HG03095 (cell line): ENCODE data around the gene TNFRSF18.

Experiments used
- ATAC-seq: cut with Tn5 transposase; IDR thresholded peaks from one replicate; pipeline ENCODE4 v1.9.1; 2021; ENCODE audit warnings: moderate library complexity; ENCODE audit not compliant: unreplicated experiment

TNFRSF18 gene

GRCh38 chr1:1213345-1214265, 7.2 kb upstream of the TNFRSF18 start, which contains the start of gene TNFRSF4:
Gene TNFRSF4 (minus strand): TSS chr1:1214153. CDS start chr1:1214127, 26 bp downstream.
- no peak for ATAC-seq

GRCh38 chr1:1212780-1213344, 6.5 kb upstream of the TNFRSF18 start:
- no peak for ATAC-seq

GRCh38 chr1:1211541-1212441, 5.4 kb upstream of the TNFRSF18 start:
- ATAC-seq: no peak

- ATAC-seq: no peak
Observed at GRCh38 chr1:1210726-1211540, 4.5 kb upstream of the TNFRSF18 start.

- ATAC-seq: no peak
Observed at GRCh38 chr1:1208713-1209433, 2.5 kb upstream of the TNFRSF18 start.

GRCh38 chr1:1207571-1207892, 1.1 kb upstream of the TNFRSF18 start:
- ATAC-seq: no peak

GRCh38 chr1:1206966-1207531, 657 bp upstream of the TNFRSF18 start:
- ATAC-seq: no peak

- no peak for ATAC-seq
Observed at GRCh38 chr1:1205769-1206375, 520 bp downstream of the TNFRSF18 start.

GRCh38 chr1:1204998-1205768, 1.2 kb downstream of the TNFRSF18 start:
- ATAC-seq: no peak

- no peak for ATAC-seq
Observed at GRCh38 chr1:1204425-1204920, 1.9 kb downstream of the TNFRSF18 start.

- ATAC-seq: no peak
Observed at GRCh38 chr1:1203561-1204424, 2.6 kb downstream of the TNFRSF18 start.

- no peak for ATAC-seq
Observed at GRCh38 chr1:1202831-1203560, 3.4 kb downstream of the TNFRSF18 start.

- ATAC-seq: no peak
Observed at GRCh38 chr1:1200876-1201810, 5.2 kb downstream of the TNFRSF18 start.

GRCh38 chr1:1199961-1200875, 6.2 kb downstream of the TNFRSF18 start:
- ATAC-seq: no peak
